GM23338 (cell line): ENCODE data around the gene TUBA3D.
"Not testable (repeated sequence)": the region's sequence is repeated elsewhere in the genome, so short reads cannot be mapped to it uniquely, and the experiment has no call there.

Experiments
- CREB1 ChIP-seq: fragments of 250-450 bp; sonication (Bioruptor Pico); IDR thresholded peaks from 2 replicates; pipeline ENCODE4 v1.5.0; 2020; ENCODE audit warnings: low read depth, mild to moderate bottlenecking, moderate library complexity
- EZH2 ChIP-seq: fragments of 200-600 bp; sonication (generic); IDR thresholded peaks from one replicate; pipeline ENCODE4 v1.8.0; 2017; ENCODE audit warnings: antibody characterized with exemption, mild to moderate bottlenecking, low read depth; ENCODE audit not compliant: unreplicated experiment
- EZH2phosphoT487 ChIP-seq: fragments of 200-600 bp; sonication (generic); IDR thresholded peaks from one replicate; pipeline ENCODE4 v1.8.1; 2018; ENCODE audit warnings: antibody characterized with exemption; ENCODE audit not compliant: unreplicated experiment
- JUNB ChIP-seq: IDR thresholded peaks from one replicate; pipeline ENCODE4 v1.6.1; 2016; ENCODE audit warnings: antibody characterized with exemption; ENCODE audit not compliant: unreplicated experiment
- POLR2AphosphoS5 ChIP-seq: IDR thresholded peaks from 2 replicates; pipeline ENCODE4 v1.6.1; 2016; ENCODE audit warnings: antibody characterized with exemption, low read depth
- ZNF114 ChIP-seq: fragments of 250-450 bp; sonication (Bioruptor Pico); IDR thresholded peaks from 2 replicates; pipeline ENCODE4 v1.5.0; 2020; ENCODE audit warnings: mild to moderate bottlenecking, moderate library complexity
- TF ChIP-seq, protein P1 (sequence below), 2 experiments: fragments of 200-600 bp in 1 of 2; sonication (generic) in 1 of 2; conservative IDR thresholded peaks; 2 replicates each; pipeline versions ENCODE4 v1.5.1 to v1.6.1; 2016 to 2017; ENCODE audit warnings: antibody characterized with exemption in 2 of 2, low read depth in 2 of 2, mild to moderate bottlenecking in 2 of 2, moderate library complexity in 1 of 2
- TF ChIP-seq, protein P2 (sequence below): IDR thresholded peaks from one replicate; pipeline ENCODE4 v1.6.1; 2018; ENCODE audit warnings: antibody characterized with exemption; ENCODE audit not compliant: unreplicated experiment

DNA sequence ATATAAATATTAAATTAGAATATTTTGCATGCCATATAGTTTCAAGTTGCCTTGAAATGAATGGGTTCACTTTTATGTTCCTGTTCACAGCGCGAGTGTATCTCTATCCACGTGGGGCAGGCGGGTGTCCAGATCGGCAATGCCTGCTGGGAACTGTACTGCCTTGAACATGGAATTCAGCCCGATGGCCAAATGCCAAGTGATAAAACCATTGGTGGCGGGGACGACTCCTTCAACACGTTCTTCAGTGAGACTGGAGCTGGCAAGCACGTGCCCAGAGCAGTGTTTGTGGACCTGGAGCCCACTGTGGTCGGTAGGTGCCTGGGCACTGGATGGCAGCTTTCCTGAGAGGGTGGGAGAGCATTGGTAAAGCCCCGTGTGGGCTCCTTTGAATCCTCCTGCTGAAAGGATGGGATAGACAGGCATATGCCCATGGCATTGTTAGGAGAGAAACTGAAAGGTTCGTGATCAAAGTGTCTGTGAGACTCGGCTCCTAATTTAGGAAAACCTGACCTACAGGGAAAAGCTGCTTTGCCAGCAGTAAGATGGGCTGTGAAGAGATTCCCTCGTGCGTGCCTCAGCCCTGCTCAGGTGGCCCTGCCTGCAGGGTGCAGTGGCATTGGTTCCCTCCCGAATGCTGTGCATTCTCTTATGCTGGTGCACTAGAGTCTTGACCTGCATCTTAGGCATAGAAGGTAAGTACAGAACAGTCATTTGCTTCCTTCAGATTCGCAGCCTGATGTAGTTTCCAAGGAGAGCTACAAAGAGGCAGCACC lies 2.3 kb downstream of the TUBA3D start:
- TF ChIP-seq, protein P1, sequence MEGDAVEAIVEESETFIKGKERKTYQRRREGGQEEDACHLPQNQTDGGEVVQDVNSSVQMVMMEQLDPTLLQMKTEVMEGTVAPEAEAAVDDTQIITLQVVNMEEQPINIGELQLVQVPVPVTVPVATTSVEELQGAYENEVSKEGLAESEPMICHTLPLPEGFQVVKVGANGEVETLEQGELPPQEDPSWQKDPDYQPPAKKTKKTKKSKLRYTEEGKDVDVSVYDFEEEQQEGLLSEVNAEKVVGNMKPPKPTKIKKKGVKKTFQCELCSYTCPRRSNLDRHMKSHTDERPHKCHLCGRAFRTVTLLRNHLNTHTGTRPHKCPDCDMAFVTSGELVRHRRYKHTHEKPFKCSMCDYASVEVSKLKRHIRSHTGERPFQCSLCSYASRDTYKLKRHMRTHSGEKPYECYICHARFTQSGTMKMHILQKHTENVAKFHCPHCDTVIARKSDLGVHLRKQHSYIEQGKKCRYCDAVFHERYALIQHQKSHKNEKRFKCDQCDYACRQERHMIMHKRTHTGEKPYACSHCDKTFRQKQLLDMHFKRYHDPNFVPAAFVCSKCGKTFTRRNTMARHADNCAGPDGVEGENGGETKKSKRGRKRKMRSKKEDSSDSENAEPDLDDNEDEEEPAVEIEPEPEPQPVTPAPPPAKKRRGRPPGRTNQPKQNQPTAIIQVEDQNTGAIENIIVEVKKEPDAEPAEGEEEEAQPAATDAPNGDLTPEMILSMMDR (conservative IDR thresholded peaks at IDR 0.05; ENCODE audit: low read depth in 2 of 2) = not testable (repeated sequence)
- not testable (repeated sequence) for TF ChIP-seq JUNB; EZH2; POLR2AphosphoS5; ZNF114; CREB1 (CRISPR knock-in tag); EZH2phosphoT487
- TF ChIP-seq, protein P2, sequence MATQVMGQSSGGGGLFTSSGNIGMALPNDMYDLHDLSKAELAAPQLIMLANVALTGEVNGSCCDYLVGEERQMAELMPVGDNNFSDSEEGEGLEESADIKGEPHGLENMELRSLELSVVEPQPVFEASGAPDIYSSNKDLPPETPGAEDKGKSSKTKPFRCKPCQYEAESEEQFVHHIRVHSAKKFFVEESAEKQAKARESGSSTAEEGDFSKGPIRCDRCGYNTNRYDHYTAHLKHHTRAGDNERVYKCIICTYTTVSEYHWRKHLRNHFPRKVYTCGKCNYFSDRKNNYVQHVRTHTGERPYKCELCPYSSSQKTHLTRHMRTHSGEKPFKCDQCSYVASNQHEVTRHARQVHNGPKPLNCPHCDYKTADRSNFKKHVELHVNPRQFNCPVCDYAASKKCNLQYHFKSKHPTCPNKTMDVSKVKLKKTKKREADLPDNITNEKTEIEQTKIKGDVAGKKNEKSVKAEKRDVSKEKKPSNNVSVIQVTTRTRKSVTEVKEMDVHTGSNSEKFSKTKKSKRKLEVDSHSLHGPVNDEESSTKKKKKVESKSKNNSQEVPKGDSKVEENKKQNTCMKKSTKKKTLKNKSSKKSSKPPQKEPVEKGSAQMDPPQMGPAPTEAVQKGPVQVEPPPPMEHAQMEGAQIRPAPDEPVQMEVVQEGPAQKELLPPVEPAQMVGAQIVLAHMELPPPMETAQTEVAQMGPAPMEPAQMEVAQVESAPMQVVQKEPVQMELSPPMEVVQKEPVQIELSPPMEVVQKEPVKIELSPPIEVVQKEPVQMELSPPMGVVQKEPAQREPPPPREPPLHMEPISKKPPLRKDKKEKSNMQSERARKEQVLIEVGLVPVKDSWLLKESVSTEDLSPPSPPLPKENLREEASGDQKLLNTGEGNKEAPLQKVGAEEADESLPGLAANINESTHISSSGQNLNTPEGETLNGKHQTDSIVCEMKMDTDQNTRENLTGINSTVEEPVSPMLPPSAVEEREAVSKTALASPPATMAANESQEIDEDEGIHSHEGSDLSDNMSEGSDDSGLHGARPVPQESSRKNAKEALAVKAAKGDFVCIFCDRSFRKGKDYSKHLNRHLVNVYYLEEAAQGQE = not testable (repeated sequence)
